Retinal pigment epithelial cell (primary cell): ENCODE data around the gene MAD1L1.

Source experiments
- DNase-seq: peaks from one replicate; pipeline ENCODE4 v3.0.0-alpha.2; 2010; ENCODE audit warnings: low read depth
- H3K4me3 ChIP-seq: 2 replicates; pipeline ENCODE4 v1.5.1; 2011; ENCODE audit warnings: mild to moderate bottlenecking, low read length, control low read depth, moderate library complexity
- CTCF ChIP-seq: conservative IDR thresholded peaks from 2 replicates; pipeline ENCODE4 v1.5.1; 2011; ENCODE audit warnings: low read depth, low read length, control low read depth, inconsistent platforms

The MAD1L1 gene

GRCh38 chr7:2172311-2173188, 60.2 kb downstream of the MAD1L1 start:
- TF ChIP-seq CTCF: no peak
- peak; percentile 76 for DNase-seq
- H3K4me3 ChIP-seq: no peak overlapping the region

- TF ChIP-seq CTCF: no peak
- no peak for DNase-seq
Observed at GRCh38 chr7:2171855-2172254, 60.9 kb downstream of the MAD1L1 start.

GRCh38 chr7:2170576-2171521, 61.9 kb downstream of the MAD1L1 start:
- no peak overlapping the region for H3K4me3 ChIP-seq
- no peak for TF ChIP-seq CTCF
- DNase-seq: no peak

More at GRCh38 chr7:2171855-2172254, 60.9 kb downstream of the MAD1L1 start:
- no peak overlapping the region for H3K4me3 ChIP-seq

- H3K4me3 ChIP-seq: no peak overlapping the region
- no peak for DNase-seq
- TF ChIP-seq CTCF: no peak
Observed at GRCh38 chr7:2169923-2170575, 62.7 kb downstream of the MAD1L1 start.

GRCh38 chr7:2168615-2169311, 64.0 kb downstream of the MAD1L1 start:
- TF ChIP-seq CTCF: no peak
- no peak overlapping the region for H3K4me3 ChIP-seq
- no peak for DNase-seq

- no peak for TF ChIP-seq CTCF
- DNase-seq: no peak
- H3K4me3 ChIP-seq: no peak overlapping the region
Observed at GRCh38 chr7:2166625-2167280, 66.0 kb downstream of the MAD1L1 start.
